A549 treated with AZD2906 at 1 μM for 4 hours (cell line): ENCODE measurements around the gene TBC1D12. TPM values are rescaled to one million over a fixed set of nuclear protein-coding genes. Genes with fewer than 3 reads are reported as not detected.

ENCODE experiments used
- total RNA-seq: library from RNA; stranded (reverse); fragments of 200-300 nt; extraction: Qiagen RNA extraction; gene quantifications from 5 replicates; pipeline ENCODE4 v1.2.3, GENCODE V29; 2022

TBC1D12 gene
- 5.7 to 6.6 TPM (median 6.4 TPM) in 5 replicates for total RNA-seq

GRCh38 chr10:94402204-94402842 lies at the start of gene TBC1D12:
Gene TBC1D12 (plus strand): TSS chr10:94402541. CDS start chr10:94402614, 73 bp downstream.

GRCh38 chr10:94362360-94363250 lies 39.7 kb upstream of the TBC1D12 start, which contains the start of gene NOC3L:
Gene NOC3L (minus strand): TSS chr10:94362939. CDS start chr10:94362838, 101 bp downstream.

DNA sequence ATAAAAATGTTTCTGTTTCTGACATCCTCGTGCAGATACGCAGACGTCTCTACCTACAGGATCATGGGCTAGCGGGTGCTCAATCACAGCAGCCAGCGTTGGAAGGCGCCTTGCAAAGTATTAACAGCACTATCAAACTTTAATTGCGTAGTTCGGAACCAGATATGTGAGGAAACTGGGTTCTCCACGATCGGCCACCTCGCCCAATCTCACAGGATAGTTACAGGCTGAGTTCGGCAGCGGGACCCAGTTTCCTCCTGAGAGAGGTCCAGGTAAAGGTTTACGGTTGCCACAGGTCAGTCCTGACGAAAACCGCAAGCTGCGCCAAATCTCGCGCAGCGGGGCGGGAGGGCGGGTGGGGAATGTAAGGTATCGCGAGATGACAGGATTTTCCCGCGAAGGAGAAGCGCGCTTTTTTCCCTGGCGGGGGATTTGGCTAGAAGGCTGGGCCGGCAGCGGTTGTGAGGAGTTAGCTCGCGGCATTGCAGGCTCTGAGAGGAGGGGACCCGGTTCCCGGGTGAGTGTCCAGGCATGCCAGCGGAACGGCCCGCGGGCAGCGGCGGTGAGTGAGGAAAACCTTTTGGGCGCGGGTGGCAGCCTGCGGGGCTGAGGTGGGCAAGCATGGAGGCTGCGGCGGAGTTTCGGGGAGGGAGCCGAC lies 143.2 kb downstream of the TBC1D12 start, which contains the start of gene HELLS:
TSS of gene HELLS (plus strand) at position 398 of the 658 bp plus-strand sequence. CDS start at position 532, 134 bp downstream.

Other genes with a start within 250 kb of the TBC1D12 start
- 18.9 to 26.3 TPM (median 21.4 TPM) in 5 replicates for gene NOC3L, start 39.6 kb upstream of the TBC1D12 start, total RNA-seq
- gene HELLS, start 143.2 kb downstream of the TBC1D12 start, total RNA-seq: 22.9 to 28.0 TPM (median 25.2 TPM) in 5 replicates